Measurements from ENCODE around the gene MIER2. TPM values are rescaled to one million over a fixed set of nuclear protein-coding genes. Genes with fewer than 3 reads are reported as not detected.

Gene MIER2
- total and polyA plus RNA-seq, 10 of the 15 experiments (the other 5 are each of a cell fraction or from before 2014, with no cell fraction given) = 0.48 to 23.6 (median 12.1) TPM

- TF ChIP-seq BCLAF1 (IDR thresholded peaks at IDR 0.05) (no peak), SREBF1 (IDR thresholded peaks at IDR 0.05; ENCODE audit: low read length) (no peak), EED (IDR thresholded peaks at IDR 0.05; ENCODE audit: low read depth) (no peak), CBFB (IDR thresholded peaks at IDR 0.05; ENCODE audit: low read depth) (no peak), ZNF592 (IDR thresholded peaks at IDR 0.05) (no peak)
Measured at GRCh38 chr19:342128-342455, 2.5 kb downstream of the MIER2 start (continued).

Data from GM12878 (cell line).